Right ventricle myocardium superior (tissue), 1 donor: ENCODE results near the gene TMEM63A. TPM values are rescaled to one million over a fixed set of nuclear protein-coding genes. Genes with fewer than 3 reads are reported as not detected.

ENCODE experiments used
- ATAC-seq: fragments of 200-7000 bp; cut with Tn5 transposase; one replicate; pipeline ENCODE4 v1.9.1; 2020; ENCODE audit warnings: mild to moderate bottlenecking; ENCODE audit not compliant: poor library complexity
- DNase-seq: peaks from one replicate; pipeline ENCODE4 v3.0.0-alpha.2; 2020
- intact Hi-C: fragments of 100-400 bp; cut with DNase I; formaldehyde crosslinking; loops from one replicate; pipeline ENCODE4 v1.11.2; 2022
- total RNA-seq: library from RNA; stranded (reverse); fragmentation: NEBNext Ultra II Directional; extraction: Animal tissue kit (Norgen Biotek cat#: 25700); gene quantifications from one replicate; pipeline ENCODE4 v1.2.1, GENCODE V29; 2021
- donor health status: DM: no; HTN: yes; CAD: no; lungs with severe emphysema.

TMEM63A gene
- total RNA-seq, 1 donor from 2014 or later: 37.0 TPM

GRCh38 chr1:225855503-225856300, 26.5 kb downstream of the TMEM63A start:
- intact Hi-C loops: no loop called here
- peak; percentile 22 for DNase-seq
- ATAC-seq: no peak

- DNase-seq (peak; percentile 35), ATAC-seq (no peak)
- intact Hi-C loops: no loop called here
These were observed 28.7 kb downstream of the TMEM63A start for GRCh38 chr1:225853441-225853840.

- intact Hi-C loops: no loop called here
- ATAC-seq: no peak
- DNase-seq: peak; percentile 22
These were observed 29.6 kb downstream of the TMEM63A start for GRCh38 chr1:225852413-225853124.

GRCh38 chr1:225851805-225852204, 30.4 kb downstream of the TMEM63A start:
- ATAC-seq: no peak
- intact Hi-C loops: no loop called here
- peak; percentile 8 for DNase-seq

GRCh38 chr1:225850370-225850769, 31.8 kb downstream of the TMEM63A start:
- intact Hi-C loops: no loop called here
- DNase-seq (no peak), ATAC-seq (no peak)

- peak; percentile 71 for DNase-seq
- intact Hi-C loops: no loop called here
- ATAC-seq: no peak
These were observed 32.3 kb downstream of the TMEM63A start for GRCh38 chr1:225849925-225850324.

- peak; percentile 33 for DNase-seq
- intact Hi-C loops: no loop called here
- ATAC-seq: no peak
These were observed 33.9 kb downstream of the TMEM63A start for GRCh38 chr1:225848030-225848955.

- intact Hi-C loops: loop anchor here (2.0 kb wide), 1 partner anchor 69 kb away; no protein-coding TSS in a partner anchor
- no peak for ATAC-seq
- DNase-seq: peak; percentile 20
These were observed 34.6 kb downstream of the TMEM63A start for GRCh38 chr1:225847610-225848009.

- ATAC-seq (no peak), DNase-seq (peak; percentile 39)
- intact Hi-C loops: loop anchor here (2.0 kb wide), 1 partner anchor 68 kb away; no protein-coding TSS in a partner anchor
These were observed 35.6 kb downstream of the TMEM63A start for GRCh38 chr1:225846331-225847310.

GRCh38 chr1:225845571-225846259, 36.5 kb downstream of the TMEM63A start:
- intact Hi-C loops: loop anchor here (2.0 kb wide), 1 partner anchor 67 kb away; no protein-coding TSS in a partner anchor

GRCh38 chr1:225845097-225845496, 37.1 kb downstream of the TMEM63A start:
- intact Hi-C loops: no loop called here
- ATAC-seq (no peak), DNase-seq (peak; percentile 4)

More at GRCh38 chr1:225845571-225846259, 36.5 kb downstream of the TMEM63A start:
- ATAC-seq: peak; percentile 77
- DNase-seq: peak; percentile 85

- intact Hi-C loops: no loop called here
- ATAC-seq: no peak
- DNase-seq: peak; percentile 42
These were observed 37.7 kb downstream of the TMEM63A start for GRCh38 chr1:225844236-225845061.

GRCh38 chr1:225843426-225843795, 38.8 kb downstream of the TMEM63A start:
- DNase-seq (peak; percentile 27), ATAC-seq (no peak)
- intact Hi-C loops: no loop called here

- intact Hi-C loops: no loop called here
- peak; percentile 23 for DNase-seq
- ATAC-seq: no peak
These were observed 39.3 kb downstream of the TMEM63A start for GRCh38 chr1:225842788-225843425.

- intact Hi-C loops: no loop called here
- ATAC-seq: no peak
- DNase-seq: peak; percentile 34
These were observed 40.1 kb downstream of the TMEM63A start for GRCh38 chr1:225842074-225842473.

- DNase-seq (no peak), ATAC-seq (no peak)
- intact Hi-C loops: no loop called here
These were observed 41.5 kb downstream of the TMEM63A start for GRCh38 chr1:225840713-225841112.
